DOHH2 (cell line): ENCODE data around the gene MATK.

Experiments
- H3F3A ChIP-seq: fragments of 200-600 bp; sonication (generic), shearing (Covaris generic); 2 replicates; pipeline ENCODE4 v1.6.0; 2016; ENCODE audit warnings: antibody characterized with exemption, mild to moderate bottlenecking; ENCODE audit not compliant: control insufficient read depth, insufficient read depth
- H3K27ac ChIP-seq: fragments of 200-600 bp; sonication (generic); 2 replicates; pipeline ENCODE4 v1.5.1; 2014; ENCODE audit warnings: low read depth, mild to moderate bottlenecking, low read length, moderate library complexity
- H3K27me3 ChIP-seq: fragments of 200-600 bp; sonication (generic); 2 replicates; pipeline ENCODE4 v1.6.1; 2014; ENCODE audit warnings: mild to moderate bottlenecking, low read length, mixed read lengths; ENCODE audit not compliant: control insufficient read depth
- H3K36me3 ChIP-seq: fragments of 200-600 bp; sonication (generic); 2 replicates; pipeline ENCODE4 v1.6.1; 2014; ENCODE audit warnings: mild to moderate bottlenecking, low read length, moderate library complexity, mixed read lengths; ENCODE audit not compliant: control insufficient read depth
- H3K4me1 ChIP-seq: fragments of 200-600 bp; sonication (generic); 2 replicates; pipeline ENCODE4 v1.6.1; 2014; ENCODE audit warnings: mild to moderate bottlenecking, low read length, mixed read lengths; ENCODE audit not compliant: control insufficient read depth
- H3K4me2 ChIP-seq: fragments of 200-600 bp; sonication (generic); 2 replicates; pipeline ENCODE4 v1.6.0; 2014; ENCODE audit warnings: mild to moderate bottlenecking, low read length, moderate library complexity
- H3K4me3 ChIP-seq: fragments of 200-600 bp; sonication (generic); 2 replicates; pipeline ENCODE4 v1.5.1; 2014; ENCODE audit warnings: mild to moderate bottlenecking, low read length, mixed read lengths
- H3K79me2 ChIP-seq: fragments of 200-600 bp; sonication (generic); 2 replicates; pipeline ENCODE4 v1.6.1; 2014; ENCODE audit warnings: mild to moderate bottlenecking, low read length, mixed read lengths; ENCODE audit not compliant: control insufficient read depth
- H3K9me2 ChIP-seq: fragments of 200-600 bp; sonication (generic); replicated peaks from 2 replicates; pipeline ENCODE4 v1.6.1; 2014; ENCODE audit warnings: mild to moderate bottlenecking, low read length, mixed read lengths; ENCODE audit not compliant: control insufficient read depth
- H3K9me3 ChIP-seq: fragments of 200-600 bp; sonication (generic); 2 replicates; pipeline ENCODE4 v1.6.1; 2014; ENCODE audit warnings: antibody characterized with exemption, low read length, mixed read lengths; ENCODE audit not compliant: control insufficient read depth, insufficient read depth
- H4K20me1 ChIP-seq: fragments of 200-600 bp; sonication (generic); 2 replicates; pipeline ENCODE4 v1.6.0; 2014; ENCODE audit warnings: low read depth, mild to moderate bottlenecking, antibody characterized with exemption, low read length, moderate library complexity; ENCODE audit not compliant: control insufficient read depth, insufficient read depth
- EZH2phosphoT487 ChIP-seq: fragments of 200-600 bp; sonication (generic); IDR thresholded peaks from 2 replicates; pipeline ENCODE4 v1.6.1; 2017; ENCODE audit warnings: borderline replicate concordance, mild to moderate bottlenecking, antibody characterized with exemption, low read length, moderate library complexity, mixed read lengths
- TF ChIP-seq, protein P1 (sequence below): fragments of 200-600 bp; sonication (generic); IDR thresholded peaks from one replicate; pipeline ENCODE4 v1.5.1; 2014; ENCODE audit warnings: antibody characterized with exemption, mild to moderate bottlenecking, low read depth, low read length; ENCODE audit not compliant: poor library complexity, severe bottlenecking

Gene MATK

DNA sequence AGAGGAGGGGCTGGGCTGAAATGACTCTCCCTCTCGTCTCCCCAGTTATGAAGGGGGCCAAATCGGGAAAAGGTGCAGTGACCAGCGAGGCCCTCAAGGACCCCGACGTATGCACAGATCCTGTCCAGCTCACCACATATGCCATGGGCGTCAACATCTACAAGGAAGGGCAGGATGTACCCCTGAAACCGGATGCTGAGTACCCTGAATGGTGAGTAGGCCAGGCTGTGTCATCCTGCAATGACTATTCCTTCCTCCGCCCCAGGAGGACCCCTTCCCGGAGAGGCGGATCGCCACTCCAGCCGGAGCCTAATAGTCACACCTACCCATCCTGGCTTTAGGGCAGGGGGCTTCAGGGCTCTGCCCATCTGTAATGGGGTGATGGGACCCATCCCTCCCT is 21.1 kb downstream of the MATK start:
- no peak overlapping the region for H3K27ac ChIP-seq
- no peak overlapping the region for H3K4me2 ChIP-seq
- H3K4me1 ChIP-seq, result peaks cover 13% of the 10 kb centered on the region
- TF ChIP-seq, protein P1, sequence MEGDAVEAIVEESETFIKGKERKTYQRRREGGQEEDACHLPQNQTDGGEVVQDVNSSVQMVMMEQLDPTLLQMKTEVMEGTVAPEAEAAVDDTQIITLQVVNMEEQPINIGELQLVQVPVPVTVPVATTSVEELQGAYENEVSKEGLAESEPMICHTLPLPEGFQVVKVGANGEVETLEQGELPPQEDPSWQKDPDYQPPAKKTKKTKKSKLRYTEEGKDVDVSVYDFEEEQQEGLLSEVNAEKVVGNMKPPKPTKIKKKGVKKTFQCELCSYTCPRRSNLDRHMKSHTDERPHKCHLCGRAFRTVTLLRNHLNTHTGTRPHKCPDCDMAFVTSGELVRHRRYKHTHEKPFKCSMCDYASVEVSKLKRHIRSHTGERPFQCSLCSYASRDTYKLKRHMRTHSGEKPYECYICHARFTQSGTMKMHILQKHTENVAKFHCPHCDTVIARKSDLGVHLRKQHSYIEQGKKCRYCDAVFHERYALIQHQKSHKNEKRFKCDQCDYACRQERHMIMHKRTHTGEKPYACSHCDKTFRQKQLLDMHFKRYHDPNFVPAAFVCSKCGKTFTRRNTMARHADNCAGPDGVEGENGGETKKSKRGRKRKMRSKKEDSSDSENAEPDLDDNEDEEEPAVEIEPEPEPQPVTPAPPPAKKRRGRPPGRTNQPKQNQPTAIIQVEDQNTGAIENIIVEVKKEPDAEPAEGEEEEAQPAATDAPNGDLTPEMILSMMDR, result no peak
- TF ChIP-seq EZH2phosphoT487, result no peak
- peaks cover 25% of the 10 kb centered on the region for H3K79me2 ChIP-seq
- no peaks in the 10 kb centered on the region for H3K9me2 ChIP-seq
- no peaks in the 10 kb centered on the region for H3K9me3 ChIP-seq
- peaks cover 7% of the 10 kb centered on the region for H3F3A ChIP-seq
- no peak overlapping the region for H3K4me3 ChIP-seq
- H4K20me1 ChIP-seq, result no peaks in the 10 kb centered on the region
- H3K27me3 ChIP-seq, result no peaks in the 10 kb centered on the region
- peaks cover 17% of the 10 kb centered on the region for H3K36me3 ChIP-seq

DNA sequence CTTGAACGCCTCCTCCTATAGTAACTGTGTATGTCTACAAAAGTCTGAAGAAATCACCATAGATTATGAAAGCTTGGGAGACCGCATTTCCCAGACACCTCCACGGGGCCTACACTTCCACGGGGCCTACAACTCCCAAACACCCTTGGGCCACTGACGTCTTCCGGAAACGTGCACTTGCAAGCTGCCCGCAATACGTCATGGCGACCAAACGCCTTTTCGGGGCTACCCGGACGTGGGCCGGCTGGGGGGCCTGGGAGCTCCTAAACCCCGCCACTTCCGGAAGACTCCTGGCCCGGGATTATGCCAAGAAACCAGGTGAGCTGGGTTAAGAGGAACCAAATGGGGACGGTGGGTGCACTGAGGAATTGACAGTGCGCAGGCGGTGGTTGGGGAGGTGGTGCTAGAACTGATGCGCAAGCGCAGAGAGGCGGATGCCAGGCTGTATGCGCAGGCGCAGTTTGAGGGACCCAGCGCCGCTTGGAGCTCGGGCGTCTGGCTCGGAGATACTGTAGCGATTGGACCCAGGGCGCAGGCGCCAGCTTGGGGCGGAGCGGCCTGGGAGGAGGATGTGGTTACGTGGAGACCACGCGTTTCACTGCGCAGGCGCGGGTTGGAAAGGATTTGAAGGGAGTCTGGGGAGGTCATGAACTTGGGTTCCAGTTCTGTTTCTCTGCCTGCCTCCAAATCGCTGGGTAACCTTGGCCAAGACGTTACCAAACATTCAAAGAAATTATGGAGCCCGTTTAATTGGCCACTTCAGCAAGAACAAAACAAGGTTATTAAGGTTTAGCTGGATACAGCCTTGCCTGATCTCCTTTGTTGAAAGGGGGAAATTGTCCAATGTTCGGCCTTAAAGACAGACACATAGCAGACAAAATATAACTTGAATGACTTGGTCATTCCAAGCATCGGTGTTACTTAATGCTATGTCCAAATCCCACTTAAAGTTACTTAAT is 23.4 kb downstream of the MATK start, which contains the start of gene MRPL54:
MRPL54 (plus strand) TSS at position 182 of the 959 bp plus-strand sequence; CDS start at position 201, 19 bp downstream.
- Histone ChIP-seq H3K27me3 (no peaks in the 10 kb centered on the region), H3K9me2 (no peaks in the 10 kb centered on the region), H3K9me3 (no peaks in the 10 kb centered on the region), H3K4me2 (peak within 1 kb of the TSS; percentile 83), H3K4me3 (peak within 1 kb of the TSS; percentile 96), H3K36me3 (peaks cover 30% of the 10 kb centered on the region), H3K27ac (peak within 1 kb of the TSS; percentile 82), H3F3A (peaks cover 7% of the 10 kb centered on the region), H3K79me2 (peaks cover 39% of the 10 kb centered on the region), H4K20me1 (no peaks in the 10 kb centered on the region), H3K4me1 (peaks cover 13% of the 10 kb centered on the region)
- no peak for TF ChIP-seq EZH2phosphoT487
- TF ChIP-seq, protein P1, result no peak

DNA sequence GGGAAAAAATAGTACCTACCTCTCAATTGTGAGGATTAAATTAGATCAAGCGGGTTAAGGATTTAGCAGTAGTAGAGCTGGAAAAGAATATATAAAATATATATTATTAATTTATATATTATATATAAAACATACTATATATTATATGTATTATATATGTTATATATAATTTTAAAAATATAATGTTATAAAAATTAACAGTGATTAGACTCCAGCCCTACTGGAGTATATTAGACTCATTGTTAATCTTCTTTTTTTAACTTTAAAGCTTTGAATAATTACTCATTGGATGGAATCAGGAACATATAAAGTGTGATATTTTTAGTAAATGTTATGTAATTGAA is 24.1 kb downstream of the MATK start:
- peak overlapping the region; percentile 83 for H3K4me2 ChIP-seq
- TF ChIP-seq, protein P1, result no peak
- TF ChIP-seq EZH2phosphoT487, result no peak
- H3K27ac ChIP-seq, result peak overlapping the region; percentile 82
- peak overlapping the region; percentile 96 for H3K4me3 ChIP-seq
- peaks cover 13% of the 10 kb centered on the region for H3K4me1 ChIP-seq
- H3K36me3 ChIP-seq, result peaks cover 25% of the 10 kb centered on the region
- peaks cover 7% of the 10 kb centered on the region for H3F3A ChIP-seq
- H3K9me2 ChIP-seq, result no peaks in the 10 kb centered on the region
- H3K79me2 ChIP-seq, result peaks cover 39% of the 10 kb centered on the region
- H3K27me3 ChIP-seq, result no peaks in the 10 kb centered on the region
- H3K9me3 ChIP-seq, result no peaks in the 10 kb centered on the region
- H4K20me1 ChIP-seq, result no peaks in the 10 kb centered on the region
